ENCODE data around the gene GIMAP5. TPM values are rescaled to one million over a fixed set of nuclear protein-coding genes. Genes with fewer than 3 reads are reported as not detected.

Gene GIMAP5
- total RNA-seq, 1 experiment from 2014 or later = 0.24 TPM

GRCh38 chr7:150717814-150718420, 19.3 kb upstream of the GIMAP5 start (continued):
- no peak for TF ChIP-seq AFF4 (CRISPR knock-in tag; IDR thresholded peaks at IDR 0.05; ENCODE audit: borderline replicate concordance)
- TF ChIP-seq, protein P1, sequence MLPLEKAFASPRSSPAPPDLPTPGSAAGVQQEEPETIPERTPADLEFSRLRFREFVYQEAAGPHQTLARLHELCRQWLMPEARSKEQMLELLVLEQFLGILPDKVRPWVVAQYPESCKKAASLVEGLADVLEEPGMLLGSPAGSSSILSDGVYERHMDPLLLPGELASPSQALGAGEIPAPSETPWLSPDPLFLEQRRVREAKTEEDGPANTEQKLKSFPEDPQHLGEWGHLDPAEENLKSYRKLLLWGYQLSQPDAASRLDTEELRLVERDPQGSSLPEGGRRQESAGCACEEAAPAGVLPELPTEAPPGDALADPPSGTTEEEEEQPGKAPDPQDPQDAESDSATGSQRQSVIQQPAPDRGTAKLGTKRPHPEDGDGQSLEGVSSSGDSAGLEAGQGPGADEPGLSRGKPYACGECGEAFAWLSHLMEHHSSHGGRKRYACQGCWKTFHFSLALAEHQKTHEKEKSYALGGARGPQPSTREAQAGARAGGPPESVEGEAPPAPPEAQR (CRISPR knock-in tag; IDR thresholded peaks at IDR 0.05) = no peak

- Mint-ChIP-seq H3K27me3 (ENCODE audit: low read depth) (peaks cover 100% of the 10 kb centered on the region), H3K27ac (no peak overlapping the region), H3K36me3 (no peaks in the 10 kb centered on the region), H3K9me3 (no peaks in the 10 kb centered on the region), H3K4me1 (no peaks in the 10 kb centered on the region), H3K4me3 (no peak overlapping the region)
- ChIA-PET CTCF (no interaction called here), POLR2A (no interaction called here)
- no peak for ATAC-seq
- no peak for DNase-seq (ENCODE audit: low spot score)
- TF ChIP-seq NR2C2 (CRISPR knock-in tag; IDR thresholded peaks at IDR 0.05) (no peak), ZMAT4 (CRISPR knock-in tag; IDR thresholded peaks at IDR 0.05) (no peak), TEAD4 (CRISPR knock-in tag; IDR thresholded peaks at IDR 0.05) (no peak), PREB (CRISPR knock-in tag; IDR thresholded peaks at IDR 0.05; ENCODE audit: borderline replicate concordance) (no peak), GRHL2 (CRISPR knock-in tag; IDR thresholded peaks at IDR 0.05; ENCODE audit: insufficient replicate concordance, severe bottlenecking) (no peak)
These were observed 17.8 kb upstream of the GIMAP5 start for GRCh38 chr7:150719436-150719835.

GRCh38 chr7:150719960-150720891, 17.0 kb upstream of the GIMAP5 start:
- Mint-ChIP-seq H3K27me3 (ENCODE audit: low read depth) (peaks cover 100% of the 10 kb centered on the region), H3K4me3 (no peak overlapping the region), H3K36me3 (no peaks in the 10 kb centered on the region), H3K27ac (no peak overlapping the region), H3K9me3 (no peaks in the 10 kb centered on the region), H3K4me1 (no peaks in the 10 kb centered on the region)
- CTCF ChIA-PET = interaction anchor here (1.4 kb wide), 1 partner anchor 28 kb away, joined by 4 read pairs; no protein-coding TSS in a partner anchor
- DNase-seq (ENCODE audit: low spot score) (no peak), ATAC-seq (no peak)
- POLR2A ChIA-PET = no interaction called here
- TF ChIP-seq, protein P1 (CRISPR knock-in tag; IDR thresholded peaks at IDR 0.05) = no peak
- TF ChIP-seq OVOL2 (CRISPR knock-in tag; IDR thresholded peaks at IDR 0.05; ENCODE audit: borderline replicate concordance) (no peak), AFF4 (CRISPR knock-in tag; IDR thresholded peaks at IDR 0.05; ENCODE audit: borderline replicate concordance) (no peak)
- TF ChIP-seq, protein P2, sequence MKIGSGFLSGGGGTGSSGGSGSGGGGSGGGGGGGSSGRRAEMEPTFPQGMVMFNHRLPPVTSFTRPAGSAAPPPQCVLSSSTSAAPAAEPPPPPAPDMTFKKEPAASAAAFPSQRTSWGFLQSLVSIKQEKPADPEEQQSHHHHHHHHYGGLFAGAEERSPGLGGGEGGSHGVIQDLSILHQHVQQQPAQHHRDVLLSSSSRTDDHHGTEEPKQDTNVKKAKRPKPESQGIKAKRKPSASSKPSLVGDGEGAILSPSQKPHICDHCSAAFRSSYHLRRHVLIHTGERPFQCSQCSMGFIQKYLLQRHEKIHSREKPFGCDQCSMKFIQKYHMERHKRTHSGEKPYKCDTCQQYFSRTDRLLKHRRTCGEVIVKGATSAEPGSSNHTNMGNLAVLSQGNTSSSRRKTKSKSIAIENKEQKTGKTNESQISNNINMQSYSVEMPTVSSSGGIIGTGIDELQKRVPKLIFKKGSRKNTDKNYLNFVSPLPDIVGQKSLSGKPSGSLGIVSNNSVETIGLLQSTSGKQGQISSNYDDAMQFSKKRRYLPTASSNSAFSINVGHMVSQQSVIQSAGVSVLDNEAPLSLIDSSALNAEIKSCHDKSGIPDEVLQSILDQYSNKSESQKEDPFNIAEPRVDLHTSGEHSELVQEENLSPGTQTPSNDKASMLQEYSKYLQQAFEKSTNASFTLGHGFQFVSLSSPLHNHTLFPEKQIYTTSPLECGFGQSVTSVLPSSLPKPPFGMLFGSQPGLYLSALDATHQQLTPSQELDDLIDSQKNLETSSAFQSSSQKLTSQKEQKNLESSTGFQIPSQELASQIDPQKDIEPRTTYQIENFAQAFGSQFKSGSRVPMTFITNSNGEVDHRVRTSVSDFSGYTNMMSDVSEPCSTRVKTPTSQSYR (CRISPR knock-in tag; IDR thresholded peaks at IDR 0.05) = no peak
- TF ChIP-seq, protein P3, sequence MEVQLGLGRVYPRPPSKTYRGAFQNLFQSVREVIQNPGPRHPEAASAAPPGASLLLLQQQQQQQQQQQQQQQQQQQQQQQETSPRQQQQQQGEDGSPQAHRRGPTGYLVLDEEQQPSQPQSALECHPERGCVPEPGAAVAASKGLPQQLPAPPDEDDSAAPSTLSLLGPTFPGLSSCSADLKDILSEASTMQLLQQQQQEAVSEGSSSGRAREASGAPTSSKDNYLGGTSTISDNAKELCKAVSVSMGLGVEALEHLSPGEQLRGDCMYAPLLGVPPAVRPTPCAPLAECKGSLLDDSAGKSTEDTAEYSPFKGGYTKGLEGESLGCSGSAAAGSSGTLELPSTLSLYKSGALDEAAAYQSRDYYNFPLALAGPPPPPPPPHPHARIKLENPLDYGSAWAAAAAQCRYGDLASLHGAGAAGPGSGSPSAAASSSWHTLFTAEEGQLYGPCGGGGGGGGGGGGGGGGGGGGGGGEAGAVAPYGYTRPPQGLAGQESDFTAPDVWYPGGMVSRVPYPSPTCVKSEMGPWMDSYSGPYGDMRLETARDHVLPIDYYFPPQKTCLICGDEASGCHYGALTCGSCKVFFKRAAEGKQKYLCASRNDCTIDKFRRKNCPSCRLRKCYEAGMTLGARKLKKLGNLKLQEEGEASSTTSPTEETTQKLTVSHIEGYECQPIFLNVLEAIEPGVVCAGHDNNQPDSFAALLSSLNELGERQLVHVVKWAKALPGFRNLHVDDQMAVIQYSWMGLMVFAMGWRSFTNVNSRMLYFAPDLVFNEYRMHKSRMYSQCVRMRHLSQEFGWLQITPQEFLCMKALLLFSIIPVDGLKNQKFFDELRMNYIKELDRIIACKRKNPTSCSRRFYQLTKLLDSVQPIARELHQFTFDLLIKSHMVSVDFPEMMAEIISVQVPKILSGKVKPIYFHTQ (CRISPR knock-in tag; IDR thresholded peaks at IDR 0.05) = no peak
